ENCODE data around the gene SLC2A4RG.

The SLC2A4RG gene

DNA sequence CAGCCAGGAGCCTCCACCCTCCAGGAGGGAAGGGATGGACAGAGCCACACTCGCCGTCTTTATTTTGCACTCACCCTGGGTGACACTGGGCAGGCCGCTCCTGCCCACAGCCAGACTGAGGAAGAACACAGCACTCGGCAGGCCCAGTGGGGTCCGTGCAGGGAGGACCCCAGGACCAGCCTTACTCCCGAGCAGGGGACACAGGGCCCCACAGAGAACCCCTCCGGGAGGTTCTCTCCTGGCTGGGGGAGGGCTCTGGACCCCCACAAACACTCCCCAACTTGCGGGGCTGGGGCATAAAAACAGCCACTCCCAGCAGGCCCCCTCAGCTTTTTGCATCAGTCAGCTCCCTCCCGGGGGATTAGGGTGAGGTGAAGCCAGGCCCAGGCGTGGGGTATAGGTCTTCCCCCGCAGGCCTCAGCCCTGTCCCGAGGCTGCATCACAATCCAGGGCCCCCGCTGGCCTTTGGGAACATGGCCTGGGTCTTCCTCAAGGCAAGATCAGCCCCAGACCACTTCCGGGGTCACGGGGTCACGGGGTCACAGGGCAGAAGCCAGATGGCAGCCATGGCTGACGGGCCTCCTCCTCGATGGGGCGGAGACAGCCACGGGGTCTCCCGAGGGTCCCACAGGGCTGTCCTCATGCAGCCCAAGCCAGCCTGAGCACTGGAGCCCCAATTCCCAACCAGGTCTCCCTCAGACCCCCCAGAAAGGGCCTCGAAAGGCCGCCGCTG lies 39.9 kb upstream of the SLC2A4RG start:
- no peak for DNase-seq

DNA sequence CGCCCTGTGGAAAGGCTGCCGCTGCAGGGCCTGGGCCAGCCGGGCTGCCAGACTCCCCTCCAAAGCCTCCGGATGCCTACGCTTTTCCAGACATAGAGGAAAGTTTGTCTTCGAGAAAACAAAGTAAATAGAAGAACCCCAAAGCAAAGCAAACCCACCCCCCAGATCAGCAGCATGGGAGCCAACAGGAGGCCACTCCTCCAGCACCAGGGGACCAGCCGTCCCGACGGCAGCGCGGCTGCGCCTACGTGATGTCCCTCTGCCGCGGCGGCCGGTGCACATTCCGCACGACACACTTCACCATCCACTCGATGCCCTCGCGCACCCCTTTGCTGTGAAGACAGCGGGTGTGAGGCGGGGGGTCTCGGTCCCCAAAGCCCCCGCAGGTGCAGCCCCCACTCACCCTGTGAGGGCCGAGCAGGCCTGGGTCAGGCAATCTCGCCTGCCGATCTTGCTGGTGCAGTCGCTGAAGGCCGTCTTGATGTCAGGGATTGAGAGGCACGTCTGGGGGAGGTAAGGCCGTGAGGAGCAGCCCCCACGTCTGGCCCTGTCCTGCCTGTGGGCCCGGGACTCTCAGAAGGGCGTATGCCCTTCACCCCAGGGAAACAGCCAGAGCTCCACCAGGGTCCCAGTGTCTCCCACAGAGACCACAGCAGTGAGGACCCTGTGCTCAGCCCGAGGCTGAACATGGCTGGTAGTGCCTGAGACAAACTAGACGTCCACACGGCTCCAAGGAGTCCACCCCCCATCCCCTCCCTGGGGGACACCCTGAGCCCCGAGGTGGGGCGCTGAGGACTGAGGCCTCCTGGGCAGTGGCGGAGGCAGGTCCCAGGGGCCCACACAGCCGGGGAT lies 39.2 kb upstream of the SLC2A4RG start:
- no peak for DNase-seq

DNA sequence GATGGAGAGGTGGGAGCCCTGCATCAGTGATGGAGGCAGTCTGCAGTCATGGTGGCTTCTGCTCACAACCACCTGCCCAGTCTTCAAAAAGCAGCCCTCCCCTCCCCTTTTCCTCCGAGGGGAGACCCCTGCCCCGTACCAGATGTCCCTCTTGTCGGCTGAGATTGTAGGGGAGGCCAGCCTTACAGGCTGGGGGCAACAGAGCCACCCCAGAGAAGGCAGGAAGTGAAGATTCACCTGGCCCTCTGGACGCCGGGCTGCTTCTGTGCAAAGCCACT lies 38.6 kb upstream of the SLC2A4RG start:
- DNase-seq, result no peak

DNA sequence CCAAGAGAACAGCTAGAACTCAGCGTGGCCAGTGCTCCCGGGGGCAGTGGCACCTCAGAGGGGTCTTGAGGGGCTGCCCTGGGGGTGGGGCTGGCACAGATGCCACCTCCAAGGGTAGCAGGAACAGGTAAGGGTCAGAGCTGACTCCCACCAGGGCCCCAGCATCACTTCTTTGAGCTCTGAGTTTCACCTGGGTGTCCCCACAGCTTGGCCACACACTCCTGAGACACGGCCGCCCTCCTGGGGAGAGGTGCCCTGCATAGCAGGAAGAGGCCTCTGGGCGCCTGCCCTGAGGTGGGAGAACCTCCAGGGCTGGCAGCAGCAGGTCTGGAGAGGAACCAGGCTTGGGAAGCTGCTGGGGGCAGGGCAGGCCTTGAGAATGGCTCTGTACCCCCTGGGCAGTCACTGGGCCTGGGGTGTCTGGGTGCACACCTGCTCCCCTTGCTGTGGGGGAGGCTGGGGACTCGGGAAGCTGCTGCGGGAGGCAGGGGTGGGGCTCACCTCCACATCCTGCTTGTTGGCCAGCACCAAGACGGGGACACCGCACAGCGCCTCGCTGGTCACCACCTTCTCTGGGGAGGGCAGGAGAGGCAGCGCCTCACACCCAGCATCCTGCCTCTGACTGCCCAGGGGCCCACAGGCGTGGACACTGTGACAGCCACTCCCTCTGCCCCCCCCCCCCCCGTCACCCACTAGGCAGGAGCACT lies 38.1 kb upstream of the SLC2A4RG start:
- no peak for DNase-seq

DNA sequence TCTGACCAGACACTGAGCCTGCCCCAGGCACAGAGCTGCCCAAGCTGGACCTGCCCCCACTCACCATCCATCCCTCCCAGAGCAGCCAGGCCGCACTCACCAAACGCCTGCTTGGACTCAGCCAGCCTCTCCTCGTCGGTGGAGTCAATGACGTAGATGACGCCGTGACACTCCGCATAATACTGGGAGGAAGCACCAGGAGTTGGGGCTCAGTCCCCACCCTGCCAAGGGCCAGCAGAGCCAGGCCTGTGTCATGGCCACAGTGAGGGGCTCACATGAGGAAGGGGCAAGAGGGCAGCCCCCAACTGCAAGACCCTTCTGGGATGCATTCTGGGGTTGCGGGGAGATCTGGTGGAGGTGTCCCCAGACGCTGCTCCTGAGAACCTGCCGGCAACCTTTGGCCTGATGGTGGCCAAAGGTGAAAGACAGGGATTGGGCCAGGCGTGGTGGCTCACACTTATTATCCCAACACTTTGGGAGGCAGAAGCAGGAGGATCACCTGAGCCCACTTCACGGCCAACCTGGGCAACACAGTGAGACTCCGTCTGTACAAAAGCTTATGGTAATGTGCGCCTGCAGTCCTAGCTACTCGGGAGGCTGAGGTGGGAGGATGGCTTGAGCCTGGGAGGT lies 37.4 kb upstream of the SLC2A4RG start:
- DNase-seq, result no peak

DNA sequence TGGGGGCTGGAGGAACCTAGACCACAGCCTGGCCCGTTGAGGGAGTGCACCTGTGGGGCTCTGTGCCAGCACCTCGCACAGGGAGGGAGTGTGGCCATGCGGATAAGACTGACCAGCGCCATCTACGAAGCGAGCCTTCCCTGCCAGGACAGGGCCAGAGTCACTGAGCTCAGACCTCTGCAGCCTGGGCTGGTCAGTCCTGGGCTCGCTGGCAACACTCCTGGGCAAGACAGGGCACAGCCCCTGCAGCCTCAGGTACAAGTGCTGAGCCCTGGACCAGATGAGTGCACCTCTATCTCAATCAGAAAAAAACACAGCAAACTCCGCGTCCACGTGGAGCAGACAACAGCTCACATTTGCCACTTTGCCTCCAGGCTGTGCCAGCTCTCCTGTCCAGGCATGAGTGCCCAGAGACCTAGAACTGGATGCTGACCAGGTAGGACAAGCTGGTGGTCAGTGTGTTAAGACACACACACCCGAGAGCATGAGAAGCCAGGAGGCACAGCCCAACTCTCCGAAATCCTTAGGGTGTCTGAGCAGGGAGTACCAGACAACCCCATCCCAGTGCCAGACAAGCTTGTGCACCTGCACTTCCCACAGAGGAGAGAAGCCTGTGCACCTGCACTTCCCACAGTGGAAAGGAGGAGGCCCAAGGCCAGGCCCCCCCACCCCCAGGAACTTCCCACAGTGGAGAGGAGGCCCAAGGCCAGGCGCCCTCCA lies 36.7 kb upstream of the SLC2A4RG start:
- no peak for DNase-seq

DNA sequence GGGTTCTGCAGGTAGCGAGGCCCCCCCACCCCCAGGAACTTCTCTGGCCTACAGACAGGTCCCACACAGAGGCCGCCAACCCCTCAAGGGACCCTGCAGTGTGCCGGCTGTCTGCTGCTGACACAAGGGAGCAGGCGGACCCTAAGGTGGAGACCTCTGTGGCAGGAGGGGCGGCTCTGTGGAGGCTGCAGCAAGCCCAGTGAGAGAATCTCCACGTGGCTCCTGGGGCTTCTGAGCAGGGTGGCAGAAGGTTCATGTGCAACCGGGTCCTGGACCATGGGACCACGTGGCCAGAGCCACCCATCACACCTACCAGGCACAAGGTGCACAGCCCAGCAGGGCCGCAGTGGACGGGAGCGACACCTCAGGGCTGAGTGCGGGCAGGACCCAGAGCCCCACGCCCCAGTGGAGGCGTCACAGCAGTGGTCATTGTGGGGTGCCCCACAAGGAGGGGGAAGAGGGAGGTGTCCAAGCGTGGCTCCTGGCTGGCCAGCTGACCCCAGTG lies 36.1 kb upstream of the SLC2A4RG start:
- no peak for DNase-seq

DNA sequence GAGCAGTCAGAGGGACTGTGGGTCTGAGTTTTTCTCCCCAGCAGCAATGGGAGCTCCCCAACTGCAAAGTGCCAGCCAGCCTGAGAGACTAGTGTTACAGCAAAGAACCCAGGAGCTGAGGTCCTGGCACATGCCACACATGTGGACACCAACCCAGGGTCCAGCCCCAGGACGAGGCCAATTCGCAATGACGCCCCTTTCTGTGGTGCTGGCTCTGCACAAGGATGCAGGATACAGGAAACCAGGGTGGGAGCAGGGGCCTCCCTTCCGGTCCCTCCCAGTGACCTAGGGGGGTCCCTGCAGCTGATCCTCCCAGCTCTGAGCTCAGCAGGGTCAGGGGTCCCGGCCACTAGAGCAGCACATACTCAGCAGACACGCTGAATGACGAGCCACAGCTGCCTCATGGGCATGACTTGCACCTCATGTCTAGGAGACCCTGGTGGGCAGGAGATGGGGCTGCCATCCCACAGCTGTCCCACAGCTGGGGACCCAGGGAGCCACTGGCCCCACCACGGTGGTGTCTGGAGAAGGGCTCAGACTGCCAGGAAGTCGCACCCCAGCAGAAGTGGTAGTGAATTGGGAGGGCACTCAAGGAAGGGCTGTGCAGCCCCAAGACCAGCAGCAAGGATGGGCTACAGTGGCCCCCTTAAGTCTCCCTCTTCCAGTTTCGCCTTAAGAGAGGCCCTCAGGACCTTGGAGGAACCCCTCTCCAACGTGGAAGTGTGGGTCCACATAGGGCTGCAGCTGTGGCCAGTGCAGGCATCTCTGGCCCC lies 35.4 kb upstream of the SLC2A4RG start:
- DNase-seq, result no peak

DNA sequence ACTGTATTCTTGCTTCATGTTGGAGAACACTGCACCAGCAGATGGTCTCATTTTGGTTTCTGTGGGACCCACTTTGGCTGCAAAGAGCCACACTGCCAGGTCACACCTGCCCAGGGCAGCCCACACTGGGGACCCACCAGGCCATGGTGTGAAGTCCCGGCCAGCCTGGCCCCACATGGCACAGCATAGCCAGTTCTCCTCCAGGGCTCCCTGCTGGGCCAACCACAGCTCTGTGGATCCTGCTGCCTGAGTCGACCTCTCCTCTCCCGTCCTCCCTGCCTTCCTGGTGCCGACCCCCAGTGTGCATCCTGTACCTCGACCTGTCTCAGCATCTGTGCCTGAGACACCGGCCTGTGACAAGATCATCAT lies 34.8 kb upstream of the SLC2A4RG start:
- DNase-seq, result no peak

DNA sequence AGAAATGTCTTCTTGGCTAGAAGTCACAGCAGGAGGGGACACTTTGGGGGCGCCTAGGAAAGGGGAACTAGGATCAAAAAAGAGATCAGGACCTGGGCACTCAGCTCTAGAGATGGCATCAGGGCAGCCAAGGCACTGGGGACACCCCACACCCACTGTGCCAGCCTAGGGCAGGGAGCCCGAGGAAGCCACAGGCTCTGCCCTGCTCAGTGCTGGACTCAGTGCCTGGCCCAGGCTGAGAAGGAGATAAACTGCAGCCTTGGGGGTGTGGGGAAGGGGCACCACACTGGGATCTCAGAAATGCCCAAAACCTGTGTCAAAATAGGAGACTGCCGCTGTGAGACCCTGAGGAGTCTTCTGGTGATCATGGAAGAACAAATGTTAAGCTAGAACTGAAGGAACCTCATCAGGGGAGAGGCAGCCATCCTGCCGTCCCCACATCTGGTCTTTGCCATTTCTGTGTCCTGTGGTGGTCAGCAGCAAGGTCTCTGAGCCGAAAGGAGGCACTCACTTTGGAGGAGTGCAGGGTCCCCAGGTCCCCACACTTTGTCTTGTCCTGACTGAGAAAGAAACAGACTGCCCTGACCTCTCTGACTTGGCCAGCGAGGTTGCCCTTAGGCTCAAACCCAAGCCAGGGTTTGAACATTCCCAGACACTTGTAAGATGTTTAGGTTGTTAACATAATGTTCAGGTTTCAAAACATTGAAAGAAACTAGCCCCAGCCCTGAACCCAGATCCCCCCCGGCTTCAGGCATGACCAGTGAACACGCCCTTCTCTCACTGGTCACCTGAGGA lies 34.1 kb upstream of the SLC2A4RG start:
- no peak for DNase-seq

DNA sequence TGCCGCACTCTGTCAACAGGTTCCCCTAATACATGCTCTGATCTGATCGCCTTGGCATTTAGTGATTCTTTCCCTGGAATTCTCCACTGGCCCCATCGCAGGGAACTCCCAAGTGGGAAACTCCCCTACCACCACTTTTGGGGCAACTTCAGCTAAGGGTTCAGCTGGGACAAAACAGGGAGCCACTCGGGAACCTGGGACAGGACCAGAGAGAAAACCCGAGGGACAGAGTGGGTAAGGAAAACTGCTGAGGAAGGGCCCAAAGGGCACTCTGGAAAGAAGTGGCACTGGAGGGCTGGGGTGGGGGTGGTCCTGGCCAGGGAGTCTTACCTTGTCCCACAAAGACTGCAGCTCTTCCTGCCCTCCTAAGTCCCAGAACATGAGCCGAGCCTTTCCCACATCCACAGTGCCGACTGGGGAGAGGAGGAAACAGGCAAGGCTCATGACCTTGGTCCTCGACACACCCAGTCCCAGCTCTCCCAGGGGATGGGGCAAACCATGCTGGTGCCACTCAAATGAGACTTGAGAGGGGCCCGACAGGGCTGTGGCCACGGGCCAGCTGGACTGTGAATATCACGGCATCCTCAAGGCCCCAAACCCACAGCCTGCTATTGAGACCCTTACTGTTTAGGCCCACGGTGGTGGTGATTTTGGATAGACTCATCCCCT lies 33.4 kb upstream of the SLC2A4RG start:
- DNase-seq, result no peak

DNA sequence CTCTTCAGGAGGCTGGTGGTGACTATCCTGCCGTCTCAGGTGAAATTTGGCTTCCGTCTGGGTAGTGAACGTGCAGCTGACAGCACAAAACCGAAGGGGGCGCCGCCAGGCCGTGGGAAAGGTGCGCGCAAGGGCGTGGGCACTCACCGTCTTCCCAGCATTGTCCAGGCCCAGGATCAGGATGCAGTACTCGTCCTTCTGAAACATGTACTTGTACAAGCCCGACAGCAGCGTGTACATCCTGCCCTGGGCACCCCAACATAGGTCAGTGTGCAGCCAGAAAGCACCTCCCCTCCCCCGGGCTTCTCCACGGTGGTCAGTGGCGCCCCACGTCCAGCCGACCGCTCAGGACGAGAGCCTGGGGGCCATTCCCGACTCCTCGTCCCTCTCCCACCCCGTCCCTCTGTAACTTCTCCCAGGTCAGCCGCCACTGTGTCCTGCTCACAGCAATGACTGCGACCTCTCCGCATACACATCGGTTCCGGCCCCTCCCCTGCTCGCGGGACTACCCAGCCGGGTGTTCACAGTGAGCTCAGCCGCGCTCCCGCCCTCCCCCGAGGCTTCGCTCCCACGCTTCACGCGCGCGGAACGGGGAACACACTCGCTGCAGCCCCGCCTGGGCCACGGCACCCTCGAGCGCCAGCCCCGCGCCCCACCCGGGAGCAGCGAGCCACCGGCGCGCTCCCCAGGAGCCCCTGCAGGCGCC lies 32.6 kb upstream of the SLC2A4RG start:
- peak; percentile 8 for DNase-seq

DNA sequence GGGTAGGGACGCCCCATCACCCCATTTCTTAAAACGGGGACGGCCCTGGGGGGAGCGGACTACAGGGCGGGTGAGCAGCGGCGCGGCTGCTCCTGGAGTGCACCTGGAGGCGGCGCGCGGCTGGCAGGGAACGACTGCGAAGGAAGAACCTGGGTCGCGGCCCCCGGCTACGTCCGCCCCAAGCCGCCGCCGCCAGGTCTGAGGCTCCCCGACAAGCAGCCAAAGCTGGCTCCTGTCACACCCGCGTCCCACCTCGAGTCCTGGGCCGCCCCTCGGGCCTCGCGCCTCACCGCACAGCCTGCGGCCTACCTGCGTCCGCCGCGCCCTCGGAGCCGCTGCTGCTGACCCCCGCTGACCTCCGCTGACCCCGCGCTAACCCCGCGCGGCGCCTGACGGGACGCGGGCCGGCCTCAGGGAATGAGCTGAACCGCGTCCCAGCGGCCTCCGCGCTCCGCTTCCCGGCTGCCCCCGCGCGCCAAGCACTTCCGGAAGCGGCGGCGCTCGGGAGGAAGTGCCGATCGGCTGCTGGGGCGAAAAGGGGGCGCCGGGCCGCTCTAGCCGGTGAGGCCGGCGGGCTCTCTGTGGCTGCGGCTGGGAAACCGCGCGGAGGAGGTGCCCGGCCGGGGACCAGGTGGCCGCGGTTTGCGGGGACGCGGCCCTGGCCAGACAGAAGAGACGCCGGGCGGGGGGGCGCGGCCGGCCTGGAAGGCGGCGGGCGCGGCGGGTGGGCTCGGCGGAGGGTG lies 31.8 kb upstream of the SLC2A4RG start, which contains the start of the genes ARFRP1 and ZGPAT:
Gene ARFRP1, minus strand, starts transcription at position 419 of the 743 bp plus-strand sequence. CDS start 885 bp downstream, outside the sequence.
Gene ZGPAT, plus strand, starts transcription at position 482 of the 743 bp plus-strand sequence. CDS start 542 bp downstream, outside the sequence.
- DNase-seq, result peak; percentile 58

DNA sequence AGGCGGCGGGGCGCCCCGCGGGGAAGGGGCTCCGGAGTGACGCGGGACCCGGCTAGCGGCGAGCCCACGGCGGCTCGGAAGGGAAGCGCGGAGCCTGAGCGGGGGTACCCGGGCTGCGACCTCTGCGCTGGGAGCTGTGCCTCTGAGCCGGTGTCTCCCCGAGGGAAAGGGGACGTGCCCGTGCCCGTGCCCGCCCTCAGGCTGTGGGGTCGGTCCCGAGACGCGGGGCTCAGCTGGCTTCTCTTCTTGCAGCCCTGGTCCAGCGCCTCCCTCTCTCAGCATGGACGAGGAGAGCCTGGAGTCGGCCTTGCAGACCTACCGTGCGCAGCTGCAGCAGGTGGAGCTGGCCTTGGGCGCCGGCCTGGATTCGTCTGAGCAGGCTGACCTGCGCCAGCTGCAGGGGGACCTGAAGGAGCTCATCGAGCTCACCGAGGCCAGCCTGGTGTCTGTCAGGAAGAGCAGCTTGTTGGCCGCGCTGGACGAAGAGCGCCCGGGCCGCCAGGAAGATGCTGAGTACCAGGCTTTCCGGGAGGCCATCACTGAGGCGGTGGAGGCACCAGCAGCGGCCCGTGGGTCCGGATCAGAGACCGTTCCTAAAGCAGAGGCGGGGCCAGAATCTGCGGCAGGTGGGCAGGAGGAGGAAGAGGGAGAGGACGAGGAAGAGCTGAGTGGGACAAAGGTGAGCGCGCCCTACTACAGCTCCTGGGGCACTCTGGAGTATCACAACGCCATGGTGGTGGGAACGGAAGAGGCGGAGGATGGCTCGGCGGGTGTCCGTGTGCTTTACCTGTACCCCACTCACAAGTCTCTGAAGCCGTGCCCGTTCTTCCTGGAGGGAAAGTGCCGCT lies 31.1 kb upstream of the SLC2A4RG start:
- no peak for DNase-seq

DNA sequence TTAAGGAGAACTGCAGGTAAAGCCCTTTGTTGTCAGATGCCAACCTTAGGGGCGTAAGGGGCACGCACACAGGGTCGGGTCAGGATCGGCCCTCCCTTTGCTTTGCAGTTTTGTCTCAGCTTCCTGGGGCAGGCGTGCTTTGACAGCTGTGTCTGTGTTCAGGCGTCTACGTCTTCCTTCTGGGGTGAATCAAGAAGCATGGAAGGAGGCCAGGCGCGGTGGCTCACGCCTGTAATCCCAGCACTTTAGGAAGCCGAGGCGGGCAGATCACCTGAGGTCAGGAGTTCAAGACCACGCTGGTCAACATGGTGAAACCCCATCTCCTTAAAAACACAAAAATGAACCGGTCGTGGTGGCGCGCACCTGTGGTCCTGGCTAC lies 30.4 kb upstream of the SLC2A4RG start:
- no peak for DNase-seq

DNA sequence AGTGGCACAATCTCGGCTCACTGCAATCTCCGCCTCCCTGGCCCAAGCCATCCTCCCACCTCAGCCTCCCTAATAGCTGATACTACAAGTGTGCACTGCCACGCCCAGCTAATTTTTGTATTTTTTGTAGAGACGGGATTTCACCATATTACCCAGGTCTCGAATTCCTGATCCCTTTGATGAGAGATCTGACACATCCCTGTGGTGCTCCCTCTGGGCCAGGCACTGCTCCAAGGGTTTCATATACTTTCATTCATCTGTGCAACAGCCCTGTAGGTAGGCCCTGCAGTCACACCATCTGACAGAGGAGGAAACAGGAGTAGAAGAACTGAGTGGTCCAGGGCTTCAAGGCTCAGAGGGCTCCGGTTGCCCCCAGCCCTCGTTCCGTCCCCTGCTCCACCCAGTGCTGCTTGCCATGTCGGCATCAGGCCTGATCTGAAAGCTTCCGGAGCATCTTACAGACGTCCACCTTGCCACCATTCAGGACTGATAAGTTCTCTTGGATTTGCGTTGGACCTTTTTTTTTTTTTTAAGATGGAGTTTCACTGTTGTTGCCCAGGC lies 28.4 kb upstream of the SLC2A4RG start:
- DNase-seq, result no peak

DNA sequence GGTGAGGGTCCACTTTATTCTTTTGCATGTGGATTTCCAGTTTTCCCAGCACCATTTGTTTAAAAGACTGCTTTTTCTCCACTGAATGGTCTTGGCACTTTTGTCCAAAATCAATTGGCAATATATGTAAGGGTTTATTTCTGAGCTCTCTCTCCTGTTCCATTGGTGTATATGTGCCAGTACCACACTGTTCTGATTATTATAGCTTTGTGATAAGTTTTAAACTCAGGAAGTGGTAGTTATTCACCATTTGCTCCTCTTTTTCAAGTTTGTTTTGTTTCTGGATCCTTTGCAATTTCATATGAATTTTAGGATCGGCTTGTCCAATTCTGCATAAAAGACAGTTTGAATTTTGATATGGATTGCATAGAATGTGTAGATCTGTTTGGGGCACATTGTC lies 27.4 kb upstream of the SLC2A4RG start:
- no peak for DNase-seq

Data from DMS 273 treated with DMSO at 0.1 percent for 48 hours (cell line).